GM19455 (cell line): ENCODE data around the gene DMD.
"Not testable (repeated sequence)": the region's sequence is repeated elsewhere in the genome, so short reads cannot be mapped to it uniquely, and the experiment has no call there.

ENCODE experiments used
- ATAC-seq: cut with Tn5 transposase; IDR thresholded peaks from one replicate; pipeline ENCODE4 v1.9.1; 2021; ENCODE audit not compliant: unreplicated experiment

The DMD gene

DNA sequence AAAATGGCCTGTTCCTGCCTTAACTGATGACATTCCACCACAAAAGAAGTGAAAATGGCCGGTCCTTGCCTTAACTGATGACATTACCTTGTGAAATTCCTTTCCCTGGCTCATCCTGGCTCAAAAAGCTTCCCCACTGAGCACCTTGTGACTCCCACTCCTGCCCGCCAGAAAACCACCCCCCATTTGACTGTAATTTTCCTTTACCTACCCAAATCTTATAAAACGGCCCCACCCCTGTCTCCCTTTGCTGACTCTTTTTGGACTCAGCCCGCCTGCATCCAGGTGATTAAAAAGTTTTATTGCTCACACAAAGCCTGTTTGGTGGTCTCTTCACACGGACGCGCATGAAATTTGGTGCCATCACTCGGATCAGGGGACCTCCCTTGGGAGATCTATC lies 1833.5 kb downstream of the DMD start:
- ATAC-seq = not testable (repeated sequence)

DNA sequence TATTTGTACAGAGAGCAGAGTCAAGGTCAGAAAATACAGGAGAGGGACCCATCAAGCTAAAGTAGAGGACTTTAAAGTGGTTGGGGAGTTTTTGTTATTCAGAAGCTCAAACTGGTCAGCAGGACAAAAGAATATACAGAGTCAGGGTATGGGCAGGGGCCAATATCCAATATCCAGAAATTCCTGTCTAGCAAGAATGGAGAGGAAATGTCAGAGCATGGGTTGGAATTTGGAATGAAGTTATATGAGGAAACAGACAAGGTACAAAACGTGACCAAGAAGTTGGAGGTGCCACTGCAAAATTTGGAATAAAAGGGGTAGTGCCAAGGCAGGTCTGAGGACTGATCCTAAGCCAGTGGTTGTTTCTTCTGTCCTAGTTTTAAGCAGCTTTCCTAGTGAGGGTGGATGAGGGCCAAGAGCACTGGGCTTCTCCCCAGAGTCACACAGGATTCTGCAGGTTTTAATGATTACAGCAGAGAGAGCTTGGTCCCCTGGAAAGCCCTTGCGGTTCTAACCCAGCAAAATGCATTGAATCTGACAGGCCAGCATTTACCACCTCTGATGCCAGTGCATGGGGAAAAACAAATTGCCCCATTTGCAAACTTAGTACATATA lies 1834.8 kb downstream of the DMD start:
- no peak for ATAC-seq

DNA sequence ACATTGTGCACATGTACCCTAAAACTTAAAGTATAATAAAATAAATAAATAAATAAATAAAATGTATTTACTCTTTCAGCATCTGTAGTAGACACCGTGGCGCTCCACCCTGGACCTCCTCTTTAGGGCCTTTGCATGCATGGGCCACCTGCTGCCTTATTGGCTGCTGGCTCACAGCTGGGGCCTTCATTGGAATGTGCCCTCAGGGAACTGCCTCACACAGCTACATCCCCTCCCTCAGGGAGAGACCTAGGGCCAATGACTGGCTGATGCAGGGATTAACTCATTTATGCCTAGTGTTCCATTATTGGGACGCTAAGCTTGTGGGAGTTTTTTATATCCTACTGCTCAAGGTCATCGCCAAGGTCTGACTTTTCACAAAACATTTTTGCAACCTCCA lies 1836.6 kb downstream of the DMD start:
- no peak for ATAC-seq

DNA sequence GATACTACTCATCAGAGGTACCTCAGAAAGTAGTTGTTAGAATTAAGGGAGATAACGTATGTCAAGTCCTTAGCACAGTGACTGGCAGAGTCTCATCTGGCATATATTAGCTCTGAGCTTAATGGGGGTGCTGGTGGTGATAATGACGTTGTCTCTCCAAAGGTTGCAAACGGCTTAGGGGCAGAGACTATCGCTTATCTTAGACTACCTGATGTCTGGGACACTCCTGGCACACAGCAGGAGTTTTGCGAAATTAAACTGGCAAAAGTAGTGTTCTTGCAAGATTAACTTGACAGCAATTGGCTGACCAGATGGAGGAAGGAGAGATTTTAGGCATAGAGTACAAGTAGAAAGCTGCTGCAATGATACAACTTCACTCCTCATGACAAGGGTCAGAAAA lies 1839.4 kb downstream of the DMD start:
- ATAC-seq = no peak

DNA sequence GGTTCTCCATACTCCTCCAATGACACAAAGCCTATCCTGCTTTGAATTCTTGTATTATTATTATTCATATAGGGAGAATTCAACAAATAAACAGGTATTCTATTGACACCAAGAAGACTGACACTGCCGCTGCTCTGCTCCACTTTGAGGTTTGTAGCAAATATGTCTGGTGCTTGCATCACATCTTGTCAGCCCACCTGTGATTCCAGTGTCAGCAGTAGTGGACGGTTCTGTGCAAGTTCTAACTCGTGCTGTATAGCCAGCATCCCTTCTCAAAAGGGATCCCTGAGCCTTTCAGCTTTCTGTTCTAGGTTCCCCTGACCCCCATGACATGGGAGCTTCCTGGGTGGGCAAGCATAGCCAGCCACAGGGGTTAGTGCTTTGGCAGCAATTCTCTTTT lies 1843.5 kb downstream of the DMD start:
- no peak for ATAC-seq

DNA sequence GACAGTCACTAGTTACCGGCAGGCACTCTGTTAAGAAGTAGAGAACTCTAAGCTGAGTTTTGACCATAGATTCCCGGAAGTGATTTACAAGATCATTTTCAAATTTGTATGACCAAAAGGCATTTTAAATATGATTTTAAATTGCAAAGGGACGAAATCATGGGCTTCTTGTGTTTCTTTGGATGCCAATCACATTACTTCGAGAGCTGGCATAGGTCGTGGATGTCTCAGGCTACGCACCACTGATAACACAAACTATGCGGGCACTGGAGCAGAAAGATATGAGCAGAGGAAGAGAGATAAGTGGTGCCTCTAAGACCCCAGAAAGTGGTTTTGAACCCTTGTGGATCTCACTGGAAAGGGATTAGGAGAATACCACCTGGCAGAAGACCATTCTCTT lies 1845.3 kb downstream of the DMD start:
- ATAC-seq = no peak

DNA sequence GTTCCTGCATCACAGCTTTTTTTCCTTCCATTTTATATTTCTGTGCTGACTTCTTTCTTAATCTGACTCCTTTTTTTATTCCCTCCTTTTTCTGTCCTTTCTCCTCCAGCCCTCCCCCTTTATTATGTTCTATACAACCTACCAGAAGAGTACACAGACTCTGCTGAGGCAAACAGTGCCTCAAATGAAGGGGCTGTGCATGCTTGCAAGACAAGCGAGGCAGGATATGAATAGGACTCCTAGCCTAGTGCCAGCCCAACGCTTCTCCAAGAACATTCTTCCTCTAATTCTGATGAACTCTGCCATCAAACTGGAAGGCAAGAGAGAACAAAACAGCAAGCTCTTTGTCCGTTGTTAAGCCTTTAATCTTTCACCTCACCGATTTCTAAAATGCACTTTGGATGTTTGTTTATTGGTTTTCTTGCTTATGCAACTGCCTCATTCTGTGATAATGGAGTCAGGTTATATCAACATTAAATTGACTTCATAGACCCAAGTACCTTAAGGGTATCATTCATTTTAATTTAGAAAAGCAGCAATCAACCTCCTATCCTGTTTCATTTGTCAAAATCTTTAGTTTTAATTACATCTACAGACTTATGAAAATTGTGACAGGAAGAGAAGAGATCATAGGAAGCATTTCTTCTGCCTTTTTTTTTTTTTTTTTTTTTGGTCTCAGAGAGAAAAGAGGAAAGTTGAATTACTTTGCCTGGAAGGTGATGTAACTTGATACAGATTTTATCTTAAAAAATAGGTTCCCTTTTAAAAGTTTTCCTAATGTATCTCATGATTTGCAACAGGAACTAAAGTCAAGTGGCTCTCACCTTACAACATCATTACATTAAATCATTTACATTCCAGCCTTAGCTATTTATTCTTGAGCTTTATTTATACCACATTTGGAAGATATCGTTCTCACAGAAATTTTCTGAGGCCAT lies 1854.8 kb downstream of the DMD start:
- no peak for ATAC-seq

DNA sequence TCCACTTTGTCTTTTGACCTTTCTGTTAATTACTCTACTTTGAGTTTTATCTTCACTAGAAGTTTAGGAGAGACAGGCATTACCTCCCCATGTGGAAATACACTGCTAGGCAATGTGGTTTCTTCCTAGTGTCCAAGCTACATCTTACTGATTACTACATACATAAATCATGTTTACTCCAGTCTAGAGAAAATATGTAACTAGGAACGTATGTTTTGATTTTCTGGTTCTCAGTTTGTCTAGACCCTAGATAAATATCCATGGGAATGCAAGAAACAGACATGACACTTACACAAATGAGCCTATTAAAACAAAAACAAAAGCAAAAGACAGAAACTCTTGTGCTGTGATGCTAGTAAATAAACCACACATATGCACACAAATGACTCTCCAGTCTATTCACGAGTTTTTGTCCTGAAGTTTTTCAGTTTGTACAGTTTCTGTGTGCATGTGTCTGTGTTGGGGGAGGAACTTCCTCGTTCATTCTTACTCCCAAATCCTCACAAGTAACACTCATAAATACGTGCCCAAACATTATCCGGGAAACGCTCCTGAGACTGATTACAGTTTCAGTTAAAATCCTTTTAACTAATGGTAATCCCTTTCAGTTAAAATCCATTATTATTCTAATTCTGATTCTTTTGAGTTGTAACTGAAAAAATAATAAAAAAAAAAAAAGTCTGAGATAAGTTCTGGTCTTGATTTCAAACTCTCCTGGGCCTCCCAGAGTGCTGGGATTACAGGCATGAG lies 1856.0 kb downstream of the DMD start:
- ATAC-seq = no peak

DNA sequence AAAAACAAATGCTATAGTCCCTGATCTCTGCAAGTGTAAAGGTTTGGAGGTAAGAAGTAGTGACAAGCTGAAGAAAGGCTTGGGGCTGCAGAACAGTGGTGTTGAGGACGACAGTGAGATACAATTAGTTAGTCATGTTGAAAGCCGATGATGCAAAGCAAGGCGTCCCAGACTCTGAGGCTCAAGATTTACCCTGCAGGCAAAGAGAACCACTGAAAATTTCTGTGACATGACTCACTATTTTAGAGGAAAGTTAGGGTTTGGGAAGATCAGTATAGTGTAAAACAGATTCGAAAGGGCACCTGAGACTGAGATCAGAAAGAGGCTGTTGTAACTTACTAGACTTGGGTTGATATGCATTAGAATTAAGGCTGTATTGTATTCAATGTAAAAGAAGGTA lies 1858.3 kb downstream of the DMD start:
- no peak for ATAC-seq

DNA sequence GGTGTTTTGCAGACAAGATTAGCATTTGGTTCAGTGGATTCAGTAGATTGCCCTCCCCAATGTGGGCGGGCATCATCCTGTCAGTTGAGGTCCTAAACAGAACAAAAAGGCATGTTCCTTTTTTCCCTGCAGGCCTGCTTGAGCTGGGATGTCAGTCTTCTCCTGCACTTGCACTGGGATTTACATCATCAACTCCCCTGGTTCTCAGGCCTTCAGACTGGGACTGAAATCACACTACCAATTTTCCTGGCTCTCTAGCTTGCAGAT lies 1860.6 kb downstream of the DMD start:
- ATAC-seq = no peak

DNA sequence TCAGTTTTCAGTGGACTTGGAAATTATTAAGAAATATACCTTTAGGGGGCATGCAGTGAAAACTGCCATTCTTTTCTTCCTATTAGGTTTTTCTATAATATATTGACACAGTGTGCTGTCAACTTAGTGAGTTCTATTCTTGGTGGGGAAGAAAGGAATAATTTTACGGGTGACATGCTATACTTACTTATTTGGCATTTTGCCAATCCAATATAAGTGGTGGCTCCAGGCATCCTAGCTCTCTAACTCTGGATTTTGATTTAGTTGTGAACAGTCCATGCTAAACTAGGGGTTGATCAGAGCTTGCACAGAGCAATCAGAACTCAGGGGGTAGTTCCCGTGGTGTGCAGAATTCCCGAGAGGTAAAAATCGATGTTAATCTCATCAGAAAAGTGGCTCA lies 1861.8 kb downstream of the DMD start:
- ATAC-seq = no peak

DNA sequence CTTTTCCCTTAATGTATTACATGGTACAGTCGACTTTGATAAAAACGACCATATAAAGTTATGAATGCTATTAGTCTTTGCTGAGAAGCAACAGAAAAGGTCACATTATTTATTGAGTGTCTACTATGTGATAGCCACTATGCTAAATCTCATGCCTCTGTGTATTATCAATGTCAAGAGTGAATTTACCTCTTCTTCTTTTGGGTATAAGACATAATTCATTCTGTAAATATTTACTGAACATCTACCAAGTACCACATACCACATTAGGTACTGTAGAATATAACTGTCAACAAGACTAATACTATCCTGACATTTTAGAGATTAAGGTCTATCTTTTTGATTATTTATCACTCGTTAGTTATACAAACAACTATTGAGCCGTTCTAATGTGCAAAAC lies 1870.8 kb downstream of the DMD start:
- ATAC-seq = no peak

DNA sequence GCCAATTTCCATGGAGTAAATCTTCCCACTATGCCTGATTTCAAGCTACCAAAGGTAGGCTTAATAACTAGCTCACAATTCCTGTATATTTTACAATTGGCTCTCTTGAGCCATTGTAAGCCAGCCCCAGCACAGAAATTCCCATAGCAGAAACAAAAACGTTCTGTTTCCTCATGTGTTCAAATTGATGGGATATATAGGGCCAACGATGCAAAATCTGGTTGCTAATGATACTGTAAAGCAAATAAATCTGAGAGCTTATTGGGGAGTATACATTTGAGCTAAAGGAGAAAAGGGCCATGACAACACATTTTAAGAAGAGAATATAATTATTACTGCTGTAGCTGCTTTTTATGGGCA lies 1872.4 kb downstream of the DMD start:
- no peak for ATAC-seq

DNA sequence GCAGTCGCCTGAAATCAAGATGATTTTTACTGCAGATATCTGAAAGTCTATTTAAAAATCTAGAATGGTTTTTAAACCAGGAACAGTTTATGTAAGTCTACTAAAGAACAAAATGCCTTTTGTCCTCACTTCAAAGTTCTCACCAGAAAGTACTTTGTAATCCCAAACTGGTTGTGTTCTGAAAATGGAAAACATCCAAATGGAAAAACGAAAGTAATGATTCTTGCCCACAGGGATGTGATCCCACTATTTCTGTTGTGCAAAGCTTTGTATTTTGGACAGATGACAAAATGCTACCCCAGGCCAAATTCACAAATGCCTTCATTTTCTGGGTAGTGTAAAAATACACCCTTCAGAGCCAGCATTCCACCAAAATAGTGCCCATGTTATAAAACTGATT lies 1874.0 kb downstream of the DMD start:
- no peak for ATAC-seq

DNA sequence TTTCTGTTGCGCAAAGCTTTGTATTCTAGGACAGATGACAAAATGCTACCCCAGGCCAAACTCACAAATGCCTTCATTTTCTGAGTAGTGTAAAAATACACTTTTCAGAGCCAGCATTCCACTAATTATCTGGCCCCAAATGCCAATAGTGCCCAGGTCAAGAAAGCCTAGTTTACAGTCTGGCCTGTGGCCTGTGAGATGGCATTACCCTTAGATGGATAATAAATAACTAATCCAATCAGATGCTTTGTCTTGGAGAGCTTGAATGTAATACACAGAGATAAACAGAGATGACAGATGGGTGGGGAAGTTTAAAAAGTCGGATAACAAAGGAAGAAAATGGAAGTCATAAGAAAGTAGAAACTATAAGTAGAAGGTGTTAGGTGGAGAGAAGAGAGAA lies 1874.9 kb downstream of the DMD start:
- no peak for ATAC-seq

DNA sequence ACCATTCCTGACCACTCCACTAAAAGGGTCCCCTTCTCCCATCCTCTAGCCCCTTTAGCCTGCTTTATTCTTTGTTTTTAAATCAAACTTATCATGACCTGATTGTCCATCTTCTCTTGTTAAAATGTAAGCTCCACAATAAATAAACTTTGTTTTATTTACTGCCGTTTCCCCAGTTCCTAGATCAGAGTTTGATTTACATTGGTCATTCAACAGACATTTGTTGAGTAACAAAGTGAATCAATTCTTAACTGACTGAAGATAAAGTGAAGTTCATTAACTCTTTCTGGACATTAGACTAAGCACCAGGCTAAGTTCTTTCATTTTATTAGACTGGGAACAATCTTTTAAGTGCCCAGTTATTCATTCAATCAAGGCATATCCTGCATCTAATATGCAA lies 1876.4 kb downstream of the DMD start:
- no peak for ATAC-seq

DNA sequence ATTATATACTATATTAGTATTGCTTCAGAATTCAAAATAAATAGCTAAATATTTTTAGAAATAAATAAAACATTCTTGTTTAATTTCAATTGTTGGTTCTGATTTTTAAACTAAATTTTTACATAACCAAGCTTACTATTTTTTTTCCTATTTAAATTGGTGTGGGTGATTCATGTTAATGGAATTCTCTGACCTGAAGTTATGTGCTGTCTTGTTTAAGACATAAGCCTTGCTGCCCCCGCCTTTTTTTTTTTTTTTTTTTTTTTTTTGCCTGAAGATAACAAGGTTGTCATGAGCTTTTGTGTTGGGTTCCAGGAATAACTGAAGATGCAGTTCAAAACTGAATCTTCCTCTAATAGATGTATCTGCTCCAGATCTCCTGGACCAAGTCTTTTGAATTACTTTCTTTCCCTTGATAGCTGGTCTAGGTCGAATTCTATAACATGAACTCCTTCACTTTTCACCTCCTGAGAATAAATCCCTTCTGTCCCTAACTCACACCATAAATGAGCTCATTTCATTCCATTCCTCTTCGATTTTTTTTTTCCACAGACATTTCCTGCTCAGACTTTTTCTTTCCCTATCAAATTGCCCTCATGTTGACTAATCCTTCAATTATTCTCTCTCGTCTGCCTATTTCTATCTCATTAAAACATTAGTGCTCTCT lies 1878.1 kb downstream of the DMD start:
- no peak for ATAC-seq

DNA sequence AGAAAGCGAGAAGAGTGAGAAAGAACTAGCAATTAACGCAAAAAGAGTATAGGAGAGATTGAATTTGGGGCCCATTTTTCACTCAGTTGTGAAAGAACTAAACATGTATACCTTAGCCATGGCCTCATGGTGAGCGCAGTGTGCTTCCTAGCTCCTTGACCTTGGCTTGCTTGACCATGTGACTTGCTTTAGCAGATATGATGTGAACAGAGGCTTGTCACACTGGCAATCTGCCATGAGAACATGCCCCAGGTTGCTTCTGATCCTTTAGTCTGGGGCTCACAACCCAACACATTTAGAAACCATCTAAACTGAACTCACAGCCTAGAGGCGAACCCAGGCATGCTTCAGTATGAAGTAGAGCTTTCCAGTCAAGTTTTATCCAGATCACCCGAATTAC lies 1879.4 kb downstream of the DMD start:
- ATAC-seq = no peak

DNA sequence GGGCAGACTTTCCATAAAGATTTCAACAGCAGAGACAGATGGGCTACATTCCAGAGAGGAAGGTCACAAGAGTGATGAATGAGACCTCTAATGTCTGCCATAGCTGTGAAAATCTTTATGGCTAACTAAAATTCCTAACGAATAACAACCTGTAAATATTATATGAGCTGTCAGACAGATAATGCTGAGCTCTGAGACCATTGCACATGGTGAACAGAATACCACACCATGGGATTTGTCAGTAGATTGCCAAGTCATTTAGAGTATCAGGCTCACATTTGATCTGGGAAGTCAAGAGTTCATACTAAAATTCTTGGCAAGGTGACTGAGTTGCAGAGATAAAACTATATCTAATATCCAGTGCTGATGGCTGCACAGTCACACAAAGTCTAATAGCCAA lies 1880.3 kb downstream of the DMD start:
- no peak for ATAC-seq

DNA sequence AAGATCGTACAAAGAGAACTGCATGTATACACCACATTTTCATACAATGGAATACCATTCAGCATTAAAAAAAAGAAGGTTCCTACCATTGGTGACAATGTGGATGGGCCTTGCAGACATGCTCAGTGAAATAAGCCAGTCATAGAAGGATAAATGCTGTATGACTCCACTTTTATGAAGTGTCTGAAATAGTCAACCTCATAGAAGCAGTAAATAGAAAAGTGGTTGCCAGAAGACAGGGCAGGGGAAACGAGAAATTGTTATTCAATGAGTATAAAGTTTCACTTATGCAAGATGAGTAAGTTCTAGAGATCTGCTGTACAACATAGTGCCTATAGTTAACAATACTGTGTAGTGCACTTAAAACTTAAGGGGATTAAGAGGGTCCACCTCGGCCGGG lies 1882.1 kb downstream of the DMD start:
- no peak for ATAC-seq

DNA sequence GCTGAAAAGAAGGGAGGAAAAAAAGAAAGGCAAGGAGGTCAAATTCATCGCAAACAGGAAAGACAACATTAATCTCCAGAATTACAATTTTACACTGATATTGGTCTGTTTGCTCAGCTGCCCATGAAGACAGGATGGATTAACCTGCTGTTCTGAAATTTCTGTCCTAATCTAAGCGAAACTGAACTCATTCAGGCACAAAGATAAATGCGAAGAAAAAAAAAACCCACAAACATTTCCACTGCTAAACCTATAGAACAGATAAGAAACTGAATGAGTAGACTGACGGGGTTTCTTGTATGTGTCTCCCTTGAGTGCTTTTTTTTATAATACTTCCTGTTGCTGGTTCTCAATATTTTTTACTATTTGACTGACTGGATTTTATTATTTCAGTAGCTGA lies 1887.7 kb downstream of the DMD start:
- ATAC-seq = peak; percentile 66

DNA sequence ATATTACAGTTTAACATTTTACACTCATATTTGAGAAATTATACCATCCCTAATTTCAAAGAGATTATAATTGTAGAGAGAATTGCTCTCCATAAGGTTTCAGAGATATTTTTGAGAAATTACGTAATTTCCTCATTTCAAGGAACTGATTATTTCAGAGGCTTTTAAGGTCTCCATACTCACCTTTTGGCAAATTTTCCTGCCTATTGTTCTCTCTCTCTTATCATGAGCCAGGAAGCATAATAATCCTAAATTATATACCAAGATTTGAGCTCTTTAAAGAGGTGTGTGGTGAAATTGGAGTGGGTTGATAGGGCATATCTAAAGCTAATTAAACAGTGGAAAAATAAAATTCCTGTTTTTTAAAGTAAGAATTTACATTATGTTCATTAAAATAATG lies 1890.6 kb downstream of the DMD start:
- ATAC-seq = no peak
